ENCODE results near the gene SPIC.

Gene SPIC

GRCh38 chr12:101474248-101474647 lies 888 bp upstream of the SPIC start:
- H3K27ac ChIP-seq (ENCODE audit: low read depth, low read length), result no peak overlapping the region
- no peaks in the 10 kb centered on the region for H3K4me1 ChIP-seq (ENCODE audit: control insufficient read depth, low read length)
- no peaks in the 10 kb centered on the region for H3K9me3 ChIP-seq (ENCODE audit: control insufficient read depth, insufficient read depth, low read length)
- no peak overlapping the region for H3K4me2 ChIP-seq (ENCODE audit: low read length)
- no peak overlapping the region for H3K4me3 ChIP-seq (ENCODE audit: low read length)
- H3K27me3 ChIP-seq (ENCODE audit: control insufficient read depth, low read length), result no peaks in the 10 kb centered on the region
- no peaks in the 10 kb centered on the region for H3F3A ChIP-seq (ENCODE audit: control insufficient read depth, insufficient read depth)
- H4K20me1 ChIP-seq (ENCODE audit: control insufficient read depth, insufficient read depth, low read depth, low read length), result no peaks in the 10 kb centered on the region
- H3K36me3 ChIP-seq (ENCODE audit: control insufficient read depth, low read length), result no peaks in the 10 kb centered on the region
- no peaks in the 10 kb centered on the region for H3K9me2 ChIP-seq (replicated peaks; ENCODE audit: control insufficient read depth, low read length)
- H3K79me2 ChIP-seq (ENCODE audit: control insufficient read depth, low read length), result no peaks in the 10 kb centered on the region
- no peak for TF ChIP-seq CTCF (IDR thresholded peaks at IDR 0.05; ENCODE audit: low read depth, low read length, poor library complexity, severe bottlenecking)
- TF ChIP-seq EZH2phosphoT487 (IDR thresholded peaks at IDR 0.05; ENCODE audit: borderline replicate concordance, low read length), result no peak

- no peak for TF ChIP-seq CTCF (IDR thresholded peaks at IDR 0.05; ENCODE audit: low read depth, low read length, poor library complexity, severe bottlenecking)
- no peak for TF ChIP-seq EZH2phosphoT487 (IDR thresholded peaks at IDR 0.05; ENCODE audit: borderline replicate concordance, low read length)
- H3K9me2 ChIP-seq (replicated peaks; ENCODE audit: control insufficient read depth, low read length), result no peaks in the 10 kb centered on the region
- H3K4me3 ChIP-seq (ENCODE audit: low read length), result no peak overlapping the region
- H3K4me1 ChIP-seq (ENCODE audit: control insufficient read depth, low read length), result no peaks in the 10 kb centered on the region
- no peaks in the 10 kb centered on the region for H3K27me3 ChIP-seq (ENCODE audit: control insufficient read depth, low read length)
- no peaks in the 10 kb centered on the region for H3K36me3 ChIP-seq (ENCODE audit: control insufficient read depth, low read length)
- H3K9me3 ChIP-seq (ENCODE audit: control insufficient read depth, insufficient read depth, low read length), result no peaks in the 10 kb centered on the region
- no peak overlapping the region for H3K27ac ChIP-seq (ENCODE audit: low read depth, low read length)
- no peak overlapping the region for H3K4me2 ChIP-seq (ENCODE audit: low read length)
- no peaks in the 10 kb centered on the region for H3K79me2 ChIP-seq (ENCODE audit: control insufficient read depth, low read length)
- no peaks in the 10 kb centered on the region for H4K20me1 ChIP-seq (ENCODE audit: control insufficient read depth, insufficient read depth, low read depth, low read length)
- H3F3A ChIP-seq (ENCODE audit: control insufficient read depth, insufficient read depth), result no peaks in the 10 kb centered on the region
Measured at GRCh38 chr12:101475751-101476305, 692 bp downstream of the SPIC start.

GRCh38 chr12:101480849-101481248 lies 5.7 kb downstream of the SPIC start:
- H3K4me1 ChIP-seq (ENCODE audit: control insufficient read depth, low read length), result no peaks in the 10 kb centered on the region
- no peaks in the 10 kb centered on the region for H4K20me1 ChIP-seq (ENCODE audit: control insufficient read depth, insufficient read depth, low read depth, low read length)
- no peaks in the 10 kb centered on the region for H3K9me3 ChIP-seq (ENCODE audit: control insufficient read depth, insufficient read depth, low read length)
- no peak overlapping the region for H3K4me3 ChIP-seq (ENCODE audit: low read length)
- no peaks in the 10 kb centered on the region for H3K27me3 ChIP-seq (ENCODE audit: control insufficient read depth, low read length)
- TF ChIP-seq EZH2phosphoT487 (IDR thresholded peaks at IDR 0.05; ENCODE audit: borderline replicate concordance, low read length) (no peak), CTCF (IDR thresholded peaks at IDR 0.05; ENCODE audit: low read depth, low read length, poor library complexity, severe bottlenecking) (no peak)
- H3K9me2 ChIP-seq (replicated peaks; ENCODE audit: control insufficient read depth, low read length), result no peaks in the 10 kb centered on the region
- H3F3A ChIP-seq (ENCODE audit: control insufficient read depth, insufficient read depth), result no peaks in the 10 kb centered on the region; the same call in 1 of the 2 replicates
- H3K4me2 ChIP-seq (ENCODE audit: low read length), result no peak overlapping the region
- no peaks in the 10 kb centered on the region for H3K36me3 ChIP-seq (ENCODE audit: control insufficient read depth, low read length)
- H3K27ac ChIP-seq (ENCODE audit: low read depth, low read length), result no peak overlapping the region
- no peaks in the 10 kb centered on the region for H3K79me2 ChIP-seq (ENCODE audit: control insufficient read depth, low read length)

Data from DOHH2 (cell line).